Measurements from ENCODE around the gene RUNX3.

RUNX3 gene

GRCh38 chr1:24878045-24878444 lies 52.0 kb downstream of the RUNX3 start:
- DNase-seq = no peak

GRCh38 chr1:24875991-24876506 lies 54.0 kb downstream of the RUNX3 start:
- no peak for DNase-seq

- DNase-seq = no peak
Observed at GRCh38 chr1:24875257-24875656, 54.8 kb downstream of the RUNX3 start.

GRCh38 chr1:24874611-24875234 lies 55.4 kb downstream of the RUNX3 start:
- no peak for DNase-seq

GRCh38 chr1:24874056-24874455 lies 56.0 kb downstream of the RUNX3 start:
- DNase-seq = no peak

- no peak for DNase-seq
Observed at GRCh38 chr1:24873148-24873547, 56.9 kb downstream of the RUNX3 start.

- no peak for DNase-seq
Observed at GRCh38 chr1:24872061-24872850, 57.8 kb downstream of the RUNX3 start.

GRCh38 chr1:24871306-24871901 lies 58.7 kb downstream of the RUNX3 start:
- no peak for DNase-seq

GRCh38 chr1:24870551-24871195 lies 59.4 kb downstream of the RUNX3 start:
- no peak for DNase-seq

GRCh38 chr1:24868016-24868875 lies 61.8 kb downstream of the RUNX3 start:
- DNase-seq = no peak

GRCh38 chr1:24867084-24867870 lies 62.8 kb downstream of the RUNX3 start:
- no peak for DNase-seq

GRCh38 chr1:24866211-24867083 lies 63.6 kb downstream of the RUNX3 start:
- no peak for DNase-seq

- no peak for DNase-seq
Observed at GRCh38 chr1:24865587-24865986, 64.5 kb downstream of the RUNX3 start.

- DNase-seq = no peak
Observed at GRCh38 chr1:24865168-24865567, 64.9 kb downstream of the RUNX3 start.

- no peak for DNase-seq
Observed at GRCh38 chr1:24864370-24864777, 65.7 kb downstream of the RUNX3 start.

GRCh38 chr1:24862775-24863483 lies 67.1 kb downstream of the RUNX3 start:
- no peak for DNase-seq

GRCh38 chr1:24861821-24862727 lies 68.0 kb downstream of the RUNX3 start:
- DNase-seq = no peak

- no peak for DNase-seq
Observed at GRCh38 chr1:24860841-24861240, 69.2 kb downstream of the RUNX3 start.
